H1 (cell line): ENCODE data around the gene TLL2. TPM values are rescaled to one million over a fixed set of nuclear protein-coding genes. Genes with fewer than 3 reads are reported as not detected.
A peak's percentile ranks its signal among the peaks of the same experiment; 100 is the strongest.

Experiments
- CTCF ChIA-PET: fragments of 300-600 bp; sonication (Branson Sonifier 250); formaldehyde crosslinking; loops from one replicate; lab custom pipeline; 2021; ENCODE audit not compliant: partially characterized antibody; lab: Charles Lee
- POLR2A ChIA-PET: fragments of 300-600 bp; sonication (Branson Sonifier 250); formaldehyde crosslinking; loops from one replicate; lab custom pipeline; 2021; ENCODE audit warnings: inconsistent platforms; ENCODE audit not compliant: partially characterized antibody; lab: Charles Lee
- DNase-seq, 2 experiments: peaks; one replicate each; pipeline versions ENCODE4 v3.0.0 to v3.0.0-alpha.2; 2010 to 2022; ENCODE audit warnings: low spot score in 2 of 2, low read depth in 1 of 2, mixed read lengths in 1 of 2
- FAIRE-seq: peaks from 2 replicates; lab custom pipeline; 2011; peaks lifted over from hg19 to GRCh38; lab: Jason Lieb, UNC
- H2AFZ ChIP-seq: 2 replicates; pipeline ENCODE4 v1.8.1; 2012; ENCODE audit warnings: low read length, inconsistent platforms
- H2AK5ac ChIP-seq: 2 replicates; pipeline ENCODE4 v1.6.1; 2013; ENCODE audit warnings: low read depth, low read length
- H2BK120ac ChIP-seq: replicated peaks from 2 replicates; pipeline ENCODE3; 2013; ENCODE audit warnings: low read depth, low read length, inconsistent platforms
- H2BK12ac ChIP-seq: 2 replicates; pipeline ENCODE4 v1.6.1; 2013; ENCODE audit warnings: low read depth, low read length
- H2BK15ac ChIP-seq: 2 replicates; pipeline ENCODE4 v1.6.1; 2013; ENCODE audit warnings: low read length
- H2BK20ac ChIP-seq: 2 replicates; pipeline ENCODE4 v1.6.1; 2013; ENCODE audit warnings: low read length
- H2BK5ac ChIP-seq: 2 replicates; pipeline ENCODE4 v1.6.1; 2013; ENCODE audit warnings: low read depth, low read length
- H3K14ac ChIP-seq: 2 replicates; pipeline ENCODE4 v1.6.1; 2013; ENCODE audit warnings: inconsistent platforms; ENCODE audit not compliant: insufficient read length
- H3K18ac ChIP-seq: 2 replicates; pipeline ENCODE4 v1.6.1; 2013; ENCODE audit warnings: low read length; ENCODE audit errors: extremely low read depth
- H3K23ac ChIP-seq: 2 replicates; pipeline ENCODE4 v1.6.1; 2013; ENCODE audit warnings: inconsistent platforms; ENCODE audit not compliant: insufficient read length
- H3K23me2 ChIP-seq: 2 replicates; pipeline ENCODE4 v1.6.1; 2013; ENCODE audit warnings: low read depth, low read length
- H3K27ac ChIP-seq: 2 replicates; pipeline ENCODE4 v1.6.1; 2011; ENCODE audit warnings: low read depth, low read length, inconsistent platforms
- H3K27me3 ChIP-seq, 4 experiments: replicated peaks in 1 of 4; 1 replicate in 1 of 4; 2 replicates in 3 of 4; pipeline versions ENCODE4 v1.6.1 to v1.8.1; 2011 to 2013; ENCODE audit warnings: low read length in 3 of 4, mild to moderate bottlenecking in 3 of 4, inconsistent platforms in 2 of 4, mixed read lengths in 2 of 4, moderate library complexity in 1 of 4; ENCODE audit not compliant: control insufficient read depth in 3 of 4, insufficient read depth in 3 of 4; ENCODE audit errors: extremely low read depth in 1 of 4
- H3K36me3 ChIP-seq, 4 experiments: 2 replicates each; pipeline versions ENCODE4 v1.6.1 to v1.8.1; 2011 to 2013; ENCODE audit warnings: mild to moderate bottlenecking in 4 of 4, low read length in 3 of 4, moderate library complexity in 2 of 4, control low read depth in 1 of 4, inconsistent platforms in 1 of 4; ENCODE audit not compliant: insufficient read depth in 4 of 4, control insufficient read depth in 2 of 4
- H3K4ac ChIP-seq: replicated peaks from 2 replicates; pipeline ENCODE3; 2013; ENCODE audit warnings: low read length, low read depth, mixed read lengths, inconsistent platforms; ENCODE audit not compliant: insufficient read length
- H3K4me1 ChIP-seq, 4 experiments: replicated peaks in 1 of 4; 1 replicate in 1 of 4; 2 replicates in 3 of 4; pipeline versions ENCODE4 v1.6.1 to v1.8.1; 2011 to 2013; ENCODE audit warnings: low read length in 3 of 4, inconsistent platforms in 2 of 4, mixed read lengths in 1 of 4; ENCODE audit not compliant: insufficient read depth in 4 of 4, control insufficient read depth in 3 of 4
- H3K4me2 ChIP-seq, 2 experiments: 2 replicates each; pipeline versions ENCODE4 v1.6.1 to v1.8.1; 2011 to 2013; ENCODE audit warnings: low read depth in 2 of 2, low read length in 2 of 2, control low read depth in 1 of 2, inconsistent platforms in 1 of 2, mild to moderate bottlenecking in 1 of 2; ENCODE audit not compliant: insufficient read depth in 1 of 2
- H3K4me3 ChIP-seq, 4 experiments: fragments of 200-600, 300-600 bp in 1 of 4; sonication (generic), shearing (Covaris generic), sonication (Bioruptor Twin) in 1 of 4; 2 replicates each; pipeline versions ENCODE4 v1.5.1 to v1.8.1; 2011 to 2016; ENCODE audit warnings: low read length in 4 of 4, low read depth in 3 of 4, control low read depth in 2 of 4, inconsistent platforms in 2 of 4, mild to moderate bottlenecking in 2 of 4, mixed read lengths in 1 of 4, moderate library complexity in 1 of 4; ENCODE audit not compliant: insufficient read depth in 2 of 4; ENCODE audit errors: extremely low read depth in 1 of 4
- H3K56ac ChIP-seq: replicated peaks from 2 replicates; pipeline ENCODE3; 2013; ENCODE audit warnings: low read depth, mild to moderate bottlenecking, mixed read lengths, low read length, inconsistent platforms; ENCODE audit not compliant: insufficient read length
- H3K79me1 ChIP-seq: 2 replicates; pipeline ENCODE4 v1.6.1; 2013; ENCODE audit warnings: low read depth, low read length, control low read depth
- H3K79me2 ChIP-seq, 2 experiments: 2 replicates each; pipeline versions ENCODE4 v1.6.1 to v1.8.1; 2012 to 2013; ENCODE audit warnings: low read length in 2 of 2, mild to moderate bottlenecking in 2 of 2, inconsistent platforms in 1 of 2; ENCODE audit not compliant: insufficient read depth in 2 of 2, control insufficient read depth in 1 of 2
- H3K9ac ChIP-seq, 4 experiments: replicated peaks in 1 of 4; 1 replicate in 1 of 4; 2 replicates in 3 of 4; pipeline versions ENCODE4 v1.6.1 to v1.8.1; 2011 to 2013; ENCODE audit warnings: low read depth in 3 of 4, low read length in 3 of 4, control low read depth in 2 of 4, mild to moderate bottlenecking in 2 of 4, moderate library complexity in 2 of 4, inconsistent platforms in 1 of 4; ENCODE audit errors: extremely low read depth in 1 of 4
- H3K9me3 ChIP-seq, 2 experiments: 2 replicates each; pipeline versions ENCODE4 v1.6.1 to v1.8.1; 2012 to 2013; ENCODE audit warnings: mild to moderate bottlenecking in 2 of 2, moderate library complexity in 2 of 2, control low read depth in 1 of 2, inconsistent platforms in 1 of 2, low read depth in 1 of 2, low read length in 1 of 2, mixed read lengths in 1 of 2; ENCODE audit not compliant: insufficient read depth in 2 of 2
- H4K20me1 ChIP-seq, 2 experiments: replicated peaks in 1 of 2; 2 replicates each; pipeline versions ENCODE3 to v1.8.1; 2011 to 2013; ENCODE audit warnings: inconsistent platforms in 2 of 2, low read length in 2 of 2, mild to moderate bottlenecking in 1 of 2; ENCODE audit not compliant: insufficient read depth in 2 of 2, control insufficient read depth in 1 of 2
- H4K5ac ChIP-seq: 2 replicates; pipeline ENCODE4 v1.6.1; 2013; ENCODE audit warnings: low read length, low read depth, mixed read lengths, inconsistent platforms; ENCODE audit not compliant: insufficient read length
- H4K8ac ChIP-seq: 2 replicates; pipeline ENCODE4 v1.8.0; 2013; ENCODE audit warnings: mild to moderate bottlenecking, moderate library complexity, low read length, inconsistent platforms; ENCODE audit not compliant: insufficient read depth; ENCODE audit errors: extremely low read depth
- H4K91ac ChIP-seq: replicated peaks from 2 replicates; pipeline ENCODE3; 2013; ENCODE audit warnings: low read length, mixed read lengths, inconsistent platforms; ENCODE audit not compliant: insufficient read length
- KDM1A ChIP-seq: fragments of 200-600, 300-600 bp; sonication (generic); IDR thresholded peaks from 2 replicates; pipeline ENCODE4 v1.7.1; 2016; ENCODE audit warnings: mild to moderate bottlenecking, low read length, borderline replicate concordance
- WGBS, 2 experiments: shearing (Covaris generic) in 1 of 2; methylation state at CpG; one replicate each; pipeline versions ENCODE4 v1.1.6 to v1.1.7; 2013 to 2015; ENCODE audit warnings: low lambda C conversion rate in 2 of 2, mixed read lengths in 2 of 2, inconsistent platforms in 1 of 2, low coverage in 1 of 2, missing lambda C conversion rate in 1 of 2; ENCODE audit not compliant: insufficient replicate concordance in 2 of 2, insufficient coverage in 1 of 2, insufficient read length in 1 of 2; ENCODE audit errors: extremely low coverage in 1 of 2, missing lambda C conversion rate in 1 of 2; 5-methylcytosine and 5-hydroxymethylcytosine counted together
- polyA plus RNA-seq, 7 experiments: library from polyadenylated mRNA; depleted of rRNA in 3 of 7; stranded (reverse) in 5 of 7; unstranded in 2 of 7; fragments of >200 nt in 5 of 7; fragments of 200-250 nt in 2 of 7; gene quantifications; 1 replicate in 5 of 7; 2 replicates in 1 of 7; 4 replicates in 1 of 7; pipeline versions ENCODE4 v1.2.1 to v1.2.3, GENCODE V29; 2011 to 2013; ENCODE audit warnings: missing spikeins in 2 of 7, mixed read lengths in 2 of 7
- total RNA-seq: library from RNA; stranded (reverse); fragmentation: NEBNext Ultra II Directional; extraction: Animal tissue kit (Norgen Biotek cat#: 25700); gene quantifications from 2 replicates; pipeline ENCODE4 v1.2.1, GENCODE V29; 2021
- TF ChIP-seq, protein P1 (sequence below): IDR thresholded peaks from 2 replicates; pipeline ENCODE4 v1.6.1; 2011; ENCODE audit warnings: low read depth, mild to moderate bottlenecking, low read length; ENCODE audit not compliant: insufficient read depth

The TLL2 gene
- total and polyA plus RNA-seq, 2 of the 8 experiments (the other 6 are each of a cell fraction or from before 2014, with no cell fraction given) = 2.4 to 3.2 TPM

DNA sequence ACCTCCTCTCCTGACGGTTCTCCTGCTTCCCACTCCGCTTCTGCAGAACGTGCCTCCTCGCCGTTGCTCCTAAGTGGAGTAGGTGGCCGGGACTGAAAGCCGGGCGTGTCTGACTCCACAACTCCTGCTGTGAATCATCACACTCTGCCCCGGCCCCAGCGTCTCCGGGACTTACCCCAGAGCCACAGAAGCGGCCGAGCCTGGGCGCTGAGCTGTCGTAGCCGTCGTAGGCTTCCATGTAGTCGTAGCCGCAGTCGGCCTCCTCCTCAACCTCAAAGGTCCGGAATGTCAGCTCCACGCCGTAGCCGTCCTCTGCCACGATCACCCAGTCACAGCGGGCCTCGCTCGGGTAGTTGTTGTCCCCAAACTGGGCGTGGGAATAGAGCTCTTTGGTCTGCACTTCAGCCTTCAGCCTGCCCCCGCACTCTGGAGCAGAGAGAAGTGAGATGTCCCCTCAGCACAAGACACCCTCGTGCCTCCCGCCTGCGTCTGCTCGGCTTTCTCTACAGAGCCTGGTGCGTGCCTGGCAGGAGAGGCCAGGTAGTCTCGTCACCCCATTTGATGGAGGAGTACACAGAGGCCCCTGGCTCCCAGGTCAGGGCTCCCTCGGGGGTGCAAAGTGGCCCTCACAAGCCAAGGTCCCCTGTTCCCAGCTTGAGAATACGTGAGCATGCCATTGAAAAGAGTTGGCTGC, 143.7 kb downstream of the TLL2 start:
- no peaks in the 10 kb centered on the region for H3K9me3 ChIP-seq
- H3K79me2 ChIP-seq = no peaks in the 10 kb centered on the region
- H2BK15ac ChIP-seq = peak overlapping the region; percentile 89; the same call in 1 of the 2 replicates
- TF ChIP-seq, protein P1, sequence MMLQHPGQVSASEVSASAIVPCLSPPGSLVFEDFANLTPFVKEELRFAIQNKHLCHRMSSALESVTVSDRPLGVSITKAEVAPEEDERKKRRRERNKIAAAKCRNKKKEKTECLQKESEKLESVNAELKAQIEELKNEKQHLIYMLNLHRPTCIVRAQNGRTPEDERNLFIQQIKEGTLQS = no peak
- TF ChIP-seq KDM1A = 0 out of 2 replicates have a peak, but pooled peaks have one; percentile 48
- H3K14ac ChIP-seq = no peak overlapping the region
- H4K5ac ChIP-seq = no peak overlapping the region
- no peak overlapping the region for H3K4me2 ChIP-seq
- CTCF ChIA-PET = interaction anchor here (0.5 to 12.6 kb wide), 49 partner anchors 8 to 848 kb away, joined by 3 to 197 read pairs (median 4); partner anchors contain the start of genes OPALIN and TLL2
- peak overlapping the region; percentile 49 for H4K91ac ChIP-seq
- H3K79me1 ChIP-seq = no peaks in the 10 kb centered on the region
- H2AK5ac ChIP-seq = no peak overlapping the region
- 0 out of 2 replicates have a peak overlapping the region, but pooled peaks have one; percentile 24 for H3K18ac ChIP-seq
- H2BK120ac ChIP-seq = no peak overlapping the region
- peaks cover 0 to 11% (median 4%) of the 10 kb centered on the region in 4 experiments; a peak in 6 of 7 replicates for H3K4me1 ChIP-seq
- H2AFZ ChIP-seq = no peak overlapping the region
- 89% methylated on average over 36 of the region's 38 CpGs; no CpG with 5 or more reads in 1 of the 2 experiments for WGBS, 2 experiments
- POLR2A ChIA-PET = interaction anchor here (1.0 to 1.1 kb wide), 2 partner anchors 128 to 240 kb away, joined by 3 read pairs; partner anchors contain the start of gene ZNF518A
- no peaks in the 10 kb centered on the region for H4K20me1 ChIP-seq
- no peak overlapping the region; the same call in 1 of the 2 replicates for H2BK5ac ChIP-seq
- FAIRE-seq = no peak
- H3K4ac ChIP-seq = no peak overlapping the region
- peaks cover 2% of the 10 kb centered on the region for H3K23me2 ChIP-seq
- no peak for DNase-seq
- no peak overlapping the region for H3K9ac ChIP-seq
- H2BK12ac ChIP-seq = 0 out of 2 replicates have a peak overlapping the region, but pooled peaks have one; percentile 41
- H3K36me3 ChIP-seq = no peaks in the 10 kb centered on the region
- H3K23ac ChIP-seq = no peak overlapping the region
- no peak overlapping the region for H3K27ac ChIP-seq
- H3K56ac ChIP-seq = no peak overlapping the region
- H4K8ac ChIP-seq = peak overlapping the region; percentile 39; the same call in 1 of the 2 replicates
- peaks cover 0 to 2% (median 1%) of the 10 kb centered on the region in 4 experiments; a peak in 3 of 7 replicates for H3K27me3 ChIP-seq
- peak overlapping the region; percentile 93 for H2BK20ac ChIP-seq
- no peak overlapping the region for H3K4me3 ChIP-seq
